Measurements from ENCODE around the gene DDX43. TPM values are rescaled to one million over a fixed set of nuclear protein-coding genes. Genes with fewer than 3 reads are reported as not detected.

Gene DDX43
- total RNA-seq, 1 experiment from 2014 or later = 0.68 TPM

DNA sequence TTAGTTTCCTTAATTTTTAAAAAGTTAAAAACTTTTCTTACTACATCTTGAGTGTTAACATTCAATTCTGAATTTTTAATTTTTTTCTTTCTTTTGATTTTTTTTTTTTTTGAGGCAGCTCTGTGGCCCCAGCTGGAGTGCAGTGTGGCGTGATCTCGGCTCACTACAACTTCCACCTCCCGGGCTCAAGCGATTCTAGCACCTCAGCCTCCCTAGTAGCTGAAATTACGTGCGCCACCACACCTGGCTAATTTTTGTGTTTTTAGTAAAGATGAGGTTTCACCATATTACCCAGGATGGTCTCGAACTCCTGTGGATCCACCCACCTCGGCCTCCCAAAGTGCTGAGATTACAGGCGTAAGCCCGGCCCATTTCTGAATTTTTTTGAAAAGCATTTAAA, 1.2 kb downstream of the DDX43 start:
- ATAC-seq = no peak
- Mint-ChIP-seq H3K4me1 (peaks cover 21% of the 10 kb centered on the region), H3K4me3 (no peak overlapping the region), H3K36me3 (peaks cover 5% of the 10 kb centered on the region; the same call in 1 of the 2 replicates), H3K27ac (no peak overlapping the region), H3K9me3 (peaks cover 6% of the 10 kb centered on the region), H3K27me3 (ENCODE audit: low read depth) (peaks cover 11% of the 10 kb centered on the region)
- TF ChIP-seq TP53 (CRISPR knock-in tag; IDR thresholded peaks at IDR 0.05) (no peak), CREM (CRISPR knock-in tag; IDR thresholded peaks at IDR 0.05) (no peak), OVOL2 (CRISPR knock-in tag; IDR thresholded peaks at IDR 0.05; ENCODE audit: borderline replicate concordance) (no peak), PREB (CRISPR knock-in tag; IDR thresholded peaks at IDR 0.05; ENCODE audit: borderline replicate concordance) (no peak), E2F4 (CRISPR knock-in tag; IDR thresholded peaks at IDR 0.05; ENCODE audit: borderline replicate concordance, low read depth) (no peak), ZNF121 (CRISPR knock-in tag; IDR thresholded peaks at IDR 0.05) (no peak), EMX1 (CRISPR knock-in tag; IDR thresholded peaks at IDR 0.05) (no peak), ETV6 (CRISPR knock-in tag; IDR thresholded peaks at IDR 0.05) (no peak), ELF4 (CRISPR knock-in tag; IDR thresholded peaks at IDR 0.05; ENCODE audit: low read depth) (no peak), ATF6 (CRISPR knock-in tag; IDR thresholded peaks at IDR 0.05) (no peak), MYBL2 (CRISPR knock-in tag; IDR thresholded peaks at IDR 0.05) (no peak), MLX (CRISPR knock-in tag; IDR thresholded peaks at IDR 0.05) (no peak)
- TF ChIP-seq, protein P1, sequence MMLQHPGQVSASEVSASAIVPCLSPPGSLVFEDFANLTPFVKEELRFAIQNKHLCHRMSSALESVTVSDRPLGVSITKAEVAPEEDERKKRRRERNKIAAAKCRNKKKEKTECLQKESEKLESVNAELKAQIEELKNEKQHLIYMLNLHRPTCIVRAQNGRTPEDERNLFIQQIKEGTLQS (CRISPR knock-in tag; conservative IDR thresholded peaks at IDR 0.05) = no peak
- TF ChIP-seq, protein P2, sequence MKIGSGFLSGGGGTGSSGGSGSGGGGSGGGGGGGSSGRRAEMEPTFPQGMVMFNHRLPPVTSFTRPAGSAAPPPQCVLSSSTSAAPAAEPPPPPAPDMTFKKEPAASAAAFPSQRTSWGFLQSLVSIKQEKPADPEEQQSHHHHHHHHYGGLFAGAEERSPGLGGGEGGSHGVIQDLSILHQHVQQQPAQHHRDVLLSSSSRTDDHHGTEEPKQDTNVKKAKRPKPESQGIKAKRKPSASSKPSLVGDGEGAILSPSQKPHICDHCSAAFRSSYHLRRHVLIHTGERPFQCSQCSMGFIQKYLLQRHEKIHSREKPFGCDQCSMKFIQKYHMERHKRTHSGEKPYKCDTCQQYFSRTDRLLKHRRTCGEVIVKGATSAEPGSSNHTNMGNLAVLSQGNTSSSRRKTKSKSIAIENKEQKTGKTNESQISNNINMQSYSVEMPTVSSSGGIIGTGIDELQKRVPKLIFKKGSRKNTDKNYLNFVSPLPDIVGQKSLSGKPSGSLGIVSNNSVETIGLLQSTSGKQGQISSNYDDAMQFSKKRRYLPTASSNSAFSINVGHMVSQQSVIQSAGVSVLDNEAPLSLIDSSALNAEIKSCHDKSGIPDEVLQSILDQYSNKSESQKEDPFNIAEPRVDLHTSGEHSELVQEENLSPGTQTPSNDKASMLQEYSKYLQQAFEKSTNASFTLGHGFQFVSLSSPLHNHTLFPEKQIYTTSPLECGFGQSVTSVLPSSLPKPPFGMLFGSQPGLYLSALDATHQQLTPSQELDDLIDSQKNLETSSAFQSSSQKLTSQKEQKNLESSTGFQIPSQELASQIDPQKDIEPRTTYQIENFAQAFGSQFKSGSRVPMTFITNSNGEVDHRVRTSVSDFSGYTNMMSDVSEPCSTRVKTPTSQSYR (CRISPR knock-in tag; IDR thresholded peaks at IDR 0.05) = no peak
- TF ChIP-seq, protein P3, sequence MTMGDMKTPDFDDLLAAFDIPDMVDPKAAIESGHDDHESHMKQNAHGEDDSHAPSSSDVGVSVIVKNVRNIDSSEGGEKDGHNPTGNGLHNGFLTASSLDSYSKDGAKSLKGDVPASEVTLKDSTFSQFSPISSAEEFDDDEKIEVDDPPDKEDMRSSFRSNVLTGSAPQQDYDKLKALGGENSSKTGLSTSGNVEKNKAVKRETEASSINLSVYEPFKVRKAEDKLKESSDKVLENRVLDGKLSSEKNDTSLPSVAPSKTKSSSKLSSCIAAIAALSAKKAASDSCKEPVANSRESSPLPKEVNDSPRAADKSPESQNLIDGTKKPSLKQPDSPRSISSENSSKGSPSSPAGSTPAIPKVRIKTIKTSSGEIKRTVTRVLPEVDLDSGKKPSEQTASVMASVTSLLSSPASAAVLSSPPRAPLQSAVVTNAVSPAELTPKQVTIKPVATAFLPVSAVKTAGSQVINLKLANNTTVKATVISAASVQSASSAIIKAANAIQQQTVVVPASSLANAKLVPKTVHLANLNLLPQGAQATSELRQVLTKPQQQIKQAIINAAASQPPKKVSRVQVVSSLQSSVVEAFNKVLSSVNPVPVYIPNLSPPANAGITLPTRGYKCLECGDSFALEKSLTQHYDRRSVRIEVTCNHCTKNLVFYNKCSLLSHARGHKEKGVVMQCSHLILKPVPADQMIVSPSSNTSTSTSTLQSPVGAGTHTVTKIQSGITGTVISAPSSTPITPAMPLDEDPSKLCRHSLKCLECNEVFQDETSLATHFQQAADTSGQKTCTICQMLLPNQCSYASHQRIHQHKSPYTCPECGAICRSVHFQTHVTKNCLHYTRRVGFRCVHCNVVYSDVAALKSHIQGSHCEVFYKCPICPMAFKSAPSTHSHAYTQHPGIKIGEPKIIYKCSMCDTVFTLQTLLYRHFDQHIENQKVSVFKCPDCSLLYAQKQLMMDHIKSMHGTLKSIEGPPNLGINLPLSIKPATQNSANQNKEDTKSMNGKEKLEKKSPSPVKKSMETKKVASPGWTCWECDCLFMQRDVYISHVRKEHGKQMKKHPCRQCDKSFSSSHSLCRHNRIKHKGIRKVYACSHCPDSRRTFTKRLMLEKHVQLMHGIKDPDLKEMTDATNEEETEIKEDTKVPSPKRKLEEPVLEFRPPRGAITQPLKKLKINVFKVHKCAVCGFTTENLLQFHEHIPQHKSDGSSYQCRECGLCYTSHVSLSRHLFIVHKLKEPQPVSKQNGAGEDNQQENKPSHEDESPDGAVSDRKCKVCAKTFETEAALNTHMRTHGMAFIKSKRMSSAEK (CRISPR knock-in tag; IDR thresholded peaks at IDR 0.05; ENCODE audit: borderline replicate concordance) = no peak
- DNase-seq (ENCODE audit: low spot score) = no peak
- CTCF ChIA-PET = interaction anchor here (1.2 kb wide), 1 partner anchor 110 kb away, joined by 4 read pairs; no protein-coding TSS in a partner anchor
- POLR2A ChIA-PET = interaction anchor here (0.7 to 1.2 kb wide), 2 partner anchors 126 to 1697 kb away, joined by 3 to 4 read pairs; no protein-coding TSS in a partner anchor

Measured in WTC11 (cell line).